Measurements from ENCODE around the gene PIGU. TPM values are rescaled to one million over a fixed set of nuclear protein-coding genes. Genes with fewer than 3 reads are reported as not detected.
"Not testable (repeated sequence)": the region's sequence is repeated elsewhere in the genome, so short reads cannot be mapped to it uniquely, and the experiment has no call there.

PIGU gene
- total RNA-seq, 2 donors from 2014 or later, result 20.7 to 25.2 TPM

DNA sequence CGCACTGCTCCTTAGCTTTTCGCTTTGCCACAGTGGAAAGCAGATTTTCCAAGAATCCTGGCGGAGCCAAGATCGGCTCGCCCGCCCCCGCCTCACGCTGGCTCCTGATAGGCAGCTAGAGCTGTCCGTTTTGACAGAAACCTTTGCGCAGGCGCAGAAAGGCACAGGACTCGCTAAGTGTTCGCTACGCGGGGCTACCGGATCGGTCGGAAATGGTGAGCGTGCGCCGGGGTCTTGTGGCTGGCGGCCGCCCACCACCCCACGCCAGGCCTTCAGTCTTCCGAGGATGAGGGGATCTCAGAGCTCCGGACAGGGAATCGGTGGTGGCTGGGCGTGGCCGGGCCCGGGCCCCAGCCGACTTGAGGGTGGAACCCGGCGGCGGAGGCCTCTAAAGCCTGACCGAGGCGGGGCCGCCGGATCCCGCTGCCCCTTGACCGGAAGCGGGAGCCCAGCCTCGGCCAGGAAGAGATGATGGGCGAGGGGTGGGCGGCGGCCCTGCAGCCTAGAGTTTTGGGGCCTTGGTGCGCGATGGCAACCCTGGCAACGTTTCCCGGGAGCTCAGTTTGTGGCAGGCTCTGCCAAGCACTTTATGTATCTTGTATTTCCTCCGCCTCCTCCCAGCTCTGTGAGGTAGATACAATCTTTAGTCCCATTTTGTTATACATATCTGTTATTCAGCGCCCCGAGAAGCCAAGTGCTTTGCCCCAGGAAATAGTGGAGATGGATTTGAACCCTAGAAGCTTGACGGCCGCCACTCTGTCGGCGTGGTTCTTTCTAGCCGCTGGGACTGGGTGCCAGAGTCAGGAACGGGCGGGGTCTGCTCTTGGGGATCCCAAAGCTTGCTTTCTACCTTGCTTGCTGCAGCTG lies 160.4 kb downstream of the PIGU start, which contains the start of gene DYNLRB1:
Gene DYNLRB1, plus strand, starts transcription at position 176 of the 867 bp plus-strand sequence. Its CDS starts 37 bp downstream, at position 213.
- Mint-ChIP-seq H3K27me3 (ENCODE audit: low read depth) (no peaks in the 10 kb centered on the region), H3K27ac (peak within 1 kb of the TSS; percentile 99), H3K4me1 (ENCODE audit: low read depth) (peaks cover 38% of the 10 kb centered on the region), H3K9me3 (no peaks in the 10 kb centered on the region), H3K36me3 (ENCODE audit: insufficient read depth in 2 of 2) (peaks cover 0 to 10% of the 10 kb centered on the region in 2 donors), H3K4me3 (peak within 1 kb of the TSS; percentile 98 to 99)
- peak; percentile 96 to 97 for DNase-seq
- peak; percentile 86 to 87 for ATAC-seq (replicated peaks in 1 of 2)

DNA sequence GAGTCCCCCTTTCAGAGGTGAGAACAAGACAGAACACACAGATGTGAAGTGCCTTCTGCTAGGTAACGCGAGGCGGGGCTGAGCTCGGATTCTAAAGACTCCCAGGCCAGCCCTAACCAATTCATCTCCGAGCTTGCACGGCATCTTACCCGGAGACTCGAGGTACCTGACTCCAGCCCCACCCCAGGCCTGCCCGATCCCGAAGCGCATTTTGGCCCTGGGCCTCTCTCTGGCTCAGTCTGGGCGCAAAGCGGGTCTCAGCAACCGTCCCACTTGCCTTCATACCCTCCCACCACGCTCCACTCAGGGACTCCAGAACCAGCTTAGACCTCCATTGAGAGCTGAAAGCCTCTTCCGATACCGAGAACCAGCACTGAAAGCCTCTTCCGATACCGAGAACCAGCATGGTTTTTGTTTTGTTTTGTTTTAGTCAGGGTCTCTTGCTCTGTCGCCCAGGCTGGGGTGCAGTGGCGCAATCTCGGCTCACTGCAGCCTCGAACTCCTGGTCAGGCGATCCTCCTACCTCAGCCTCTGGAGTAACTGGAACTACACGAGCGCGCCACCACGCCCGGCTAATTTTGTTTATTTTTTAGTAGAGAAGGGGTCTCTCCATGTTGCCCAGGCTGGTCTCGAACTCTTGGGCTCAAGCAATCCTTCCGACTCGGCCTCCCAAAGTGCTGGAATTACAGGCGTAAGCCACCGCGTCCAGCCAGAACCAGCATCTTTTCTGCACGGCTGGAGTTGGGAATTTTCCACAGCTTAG lies 161.2 kb downstream of the PIGU start:
- H3K4me1 Mint-ChIP-seq (ENCODE audit: low read depth), result peaks cover 30% of the 10 kb centered on the region
- peaks cover 0 to 10% of the 10 kb centered on the region in 2 donors for H3K36me3 Mint-ChIP-seq (ENCODE audit: insufficient read depth in 2 of 2)
- DNase-seq (peak; percentile 76 to 78), ATAC-seq (replicated peaks in 1 of 2) (peak; percentile 65 to 70)
- H3K9me3 Mint-ChIP-seq, result no peaks in the 10 kb centered on the region
- no peaks in the 10 kb centered on the region for H3K27me3 Mint-ChIP-seq (ENCODE audit: low read depth)
- peak overlapping the region; percentile 99 for H3K27ac Mint-ChIP-seq
- peak overlapping the region; percentile 98 to 99 for H3K4me3 Mint-ChIP-seq

DNA sequence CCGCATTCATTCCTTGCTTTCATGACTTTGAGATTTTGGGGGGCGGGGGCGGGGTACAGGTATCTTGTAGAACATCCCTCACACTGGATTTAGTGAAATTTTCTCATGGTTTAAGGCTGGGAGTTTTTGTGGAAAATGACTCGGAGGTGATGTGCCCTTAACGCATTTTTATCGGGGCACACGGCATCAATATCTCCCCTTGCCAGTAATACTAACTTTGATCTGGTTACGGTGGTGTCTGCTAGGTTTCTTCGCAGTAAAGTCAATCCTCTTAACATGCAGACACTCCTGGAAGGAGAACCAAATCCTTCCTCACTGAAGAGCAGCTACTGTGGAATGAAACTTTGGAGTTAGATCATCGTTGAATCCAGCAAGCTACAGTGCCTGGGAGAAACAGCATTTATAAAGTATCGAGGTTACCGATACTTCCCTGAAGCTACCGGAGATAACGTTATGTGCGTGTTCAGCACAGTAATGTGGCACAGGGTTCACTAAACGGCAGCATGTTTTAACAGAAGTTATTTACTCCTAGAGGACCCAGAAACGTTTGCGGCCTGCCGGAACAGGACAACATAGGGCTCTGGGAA lies 161.9 kb downstream of the PIGU start:
- H3K4me3 Mint-ChIP-seq, result peak overlapping the region; percentile 98 to 99

DNA sequence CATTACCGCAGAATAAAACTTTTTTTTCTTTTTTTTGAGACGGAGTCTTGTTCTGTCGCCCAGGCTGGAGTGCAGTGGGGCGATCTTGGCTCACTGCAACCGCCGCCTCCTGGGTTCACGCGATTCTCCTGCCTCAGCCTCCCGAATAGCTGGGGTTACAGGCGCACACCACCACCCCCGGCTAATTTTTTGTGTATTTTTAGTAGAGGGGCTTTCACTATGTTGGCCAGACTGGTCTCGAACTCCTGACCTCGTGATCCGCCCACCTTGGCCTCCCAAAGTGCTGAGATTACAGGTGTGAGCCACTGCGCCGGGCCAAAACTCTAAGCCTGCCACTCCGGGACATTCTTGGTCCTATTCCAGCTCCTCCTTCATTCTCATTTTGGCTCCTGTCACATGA lies 162.9 kb downstream of the PIGU start:
- H3K4me1 Mint-ChIP-seq (ENCODE audit: low read depth), result peaks cover 28% of the 10 kb centered on the region
- not testable (repeated sequence) for H3K36me3 Mint-ChIP-seq (ENCODE audit: insufficient read depth in 2 of 2); ATAC-seq (replicated peaks in 1 of 2); H3K27ac Mint-ChIP-seq; H3K9me3 Mint-ChIP-seq; H3K27me3 Mint-ChIP-seq (ENCODE audit: low read depth); H3K4me3 Mint-ChIP-seq; DNase-seq

More for the DNA sequence above, 161.9 kb downstream of the PIGU start:
- peak; percentile 16 to 18 for ATAC-seq (replicated peaks in 1 of 2)
- no peaks in the 10 kb centered on the region for H3K9me3 Mint-ChIP-seq
- peak overlapping the region; percentile 99 for H3K27ac Mint-ChIP-seq
- H3K36me3 Mint-ChIP-seq (ENCODE audit: insufficient read depth in 2 of 2), result peaks cover 0 to 7% of the 10 kb centered on the region in 2 donors
- no peak for DNase-seq
- peaks cover 28% of the 10 kb centered on the region for H3K4me1 Mint-ChIP-seq (ENCODE audit: low read depth)
- H3K27me3 Mint-ChIP-seq (ENCODE audit: low read depth), result no peaks in the 10 kb centered on the region

DNA sequence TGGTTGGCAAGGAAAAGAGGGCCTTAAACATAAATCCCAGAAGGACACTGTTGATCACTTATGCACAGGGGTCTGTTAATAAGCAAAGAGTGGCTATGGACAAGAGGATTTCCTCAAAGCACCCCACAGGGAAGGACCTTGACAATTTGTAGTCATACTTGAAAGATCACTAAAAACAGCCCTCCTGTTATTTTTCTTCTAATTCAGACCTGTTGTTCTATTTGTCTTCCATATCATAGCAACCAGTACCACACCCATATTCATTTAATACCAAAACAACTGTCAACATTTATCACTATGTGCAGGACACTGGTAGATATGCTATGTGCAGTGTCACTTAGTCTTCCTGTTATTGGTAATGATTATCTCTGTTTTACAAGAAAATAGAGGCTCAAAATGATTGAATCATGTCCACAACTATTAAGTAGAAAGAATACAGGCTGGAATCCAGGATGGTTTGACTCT lies 163.9 kb downstream of the PIGU start:
- ATAC-seq (replicated peaks in 1 of 2), result no peak
- Mint-ChIP-seq H3K4me1 (ENCODE audit: low read depth) (peaks cover 18% of the 10 kb centered on the region), H3K36me3 (ENCODE audit: insufficient read depth in 2 of 2) (peaks cover 0 to 5% of the 10 kb centered on the region in 2 donors), H3K4me3 (no peak overlapping the region), H3K9me3 (no peaks in the 10 kb centered on the region), H3K27ac (no peak overlapping the region), H3K27me3 (ENCODE audit: low read depth) (no peaks in the 10 kb centered on the region)
- DNase-seq, result no peak

DNA sequence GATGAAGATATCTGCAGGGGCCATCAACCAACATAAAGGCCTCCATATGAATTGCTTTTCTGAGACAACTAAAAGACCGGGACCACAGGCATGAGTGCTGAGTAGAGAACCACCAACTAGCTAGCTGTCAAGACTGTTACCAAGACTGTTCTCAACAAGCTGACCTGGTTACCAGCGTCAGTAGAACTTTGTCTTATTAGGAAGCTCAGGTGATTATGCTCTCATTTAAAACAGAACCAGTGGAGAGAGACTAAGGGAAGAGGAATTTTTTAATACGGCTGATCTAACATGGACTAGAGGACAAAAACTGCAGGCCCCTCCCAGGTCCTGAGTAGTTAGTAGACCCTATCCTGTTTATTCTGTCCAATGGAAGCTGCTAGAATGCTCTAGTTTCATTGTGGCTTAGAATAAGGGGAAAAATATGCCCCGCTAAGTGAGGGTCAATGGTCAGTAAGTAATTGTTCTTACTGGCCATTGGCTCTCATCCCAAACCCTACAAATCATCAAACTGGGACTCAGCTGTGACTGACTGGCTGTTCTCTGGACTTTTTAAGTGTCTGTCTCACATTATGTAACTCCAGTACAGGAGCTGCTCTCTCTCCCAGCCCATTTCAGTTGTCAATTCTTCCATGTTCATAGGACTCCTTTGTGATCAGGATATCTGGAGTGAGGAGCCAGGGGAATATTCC lies 164.5 kb downstream of the PIGU start:
- H3K4me3 Mint-ChIP-seq, result no peak overlapping the region
- ATAC-seq (replicated peaks in 1 of 2) (no peak), DNase-seq (no peak)
- H3K9me3 Mint-ChIP-seq, result no peaks in the 10 kb centered on the region
- H3K4me1 Mint-ChIP-seq (ENCODE audit: low read depth), result peaks cover 13% of the 10 kb centered on the region
- no peaks in the 10 kb centered on the region for H3K27me3 Mint-ChIP-seq (ENCODE audit: low read depth)
- peaks cover 0 to 7% of the 10 kb centered on the region in 2 donors for H3K36me3 Mint-ChIP-seq (ENCODE audit: insufficient read depth in 2 of 2)
- peak overlapping the region; percentile 7 for H3K27ac Mint-ChIP-seq

DNA sequence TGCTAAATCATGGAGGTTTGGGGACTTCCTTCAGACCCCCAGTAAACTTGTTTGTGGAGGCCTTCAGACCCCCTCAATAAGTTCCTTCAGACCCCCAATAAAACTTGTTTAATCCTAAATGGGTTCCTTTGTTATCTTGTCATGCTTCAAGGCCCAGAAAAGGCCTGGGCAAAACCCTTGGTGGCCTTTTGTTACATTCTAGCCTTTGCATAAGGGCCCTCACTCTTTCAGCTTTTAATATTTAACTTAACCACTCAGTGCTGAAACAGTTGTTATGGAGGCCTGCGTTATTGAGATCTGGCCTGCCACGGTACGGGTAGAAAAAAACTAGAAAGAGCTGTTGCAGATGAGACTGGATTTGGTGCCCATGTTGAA lies 165.0 kb downstream of the PIGU start:
- no peaks in the 10 kb centered on the region for H3K27me3 Mint-ChIP-seq (ENCODE audit: low read depth)
- H3K36me3 Mint-ChIP-seq (ENCODE audit: insufficient read depth in 2 of 2), result peaks cover 0 to 7% of the 10 kb centered on the region in 2 donors
- H3K4me1 Mint-ChIP-seq (ENCODE audit: low read depth), result peaks cover 13% of the 10 kb centered on the region
- ATAC-seq (replicated peaks in 1 of 2) (no peak), DNase-seq (no peak)
- H3K9me3 Mint-ChIP-seq, result no peaks in the 10 kb centered on the region
- H3K4me3 Mint-ChIP-seq, result no peak overlapping the region
- H3K27ac Mint-ChIP-seq, result peak overlapping the region; percentile 7

DNA sequence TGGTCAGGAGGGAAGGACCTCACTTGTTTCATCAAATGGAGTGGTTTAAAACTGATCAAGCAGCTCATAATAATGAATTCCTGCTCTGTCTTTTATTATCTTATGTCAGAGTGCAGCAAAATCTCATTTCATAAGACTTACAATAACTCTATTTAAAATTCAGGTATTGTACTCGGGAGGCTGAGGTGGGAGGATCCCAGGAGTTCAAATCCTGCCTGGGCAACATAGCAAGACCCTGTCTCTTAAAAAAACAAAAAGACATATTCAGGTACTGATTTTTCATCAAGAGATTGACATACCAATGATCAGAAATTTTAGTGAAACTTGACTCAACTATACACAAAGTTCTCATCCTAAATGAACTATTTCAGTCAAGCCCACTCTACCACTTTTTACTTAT lies 166.3 kb downstream of the PIGU start:
- H3K4me3 Mint-ChIP-seq, result no peak overlapping the region
- no peak overlapping the region for H3K27ac Mint-ChIP-seq
- no peak for ATAC-seq (replicated peaks in 1 of 2)
- H3K9me3 Mint-ChIP-seq, result no peaks in the 10 kb centered on the region
- H3K36me3 Mint-ChIP-seq (ENCODE audit: insufficient read depth in 2 of 2), result peaks cover 0 to 6% of the 10 kb centered on the region in 2 donors
- H3K4me1 Mint-ChIP-seq (ENCODE audit: low read depth), result peaks cover 13% of the 10 kb centered on the region
- no peak for DNase-seq
- H3K27me3 Mint-ChIP-seq (ENCODE audit: low read depth), result no peaks in the 10 kb centered on the region

Other genes starting within 250 kb of the PIGU start
- gene DYNLRB1, start 160.7 kb downstream of the PIGU start, total RNA-seq, result 10 to 100 TPM; 70.5 to 75.9 TPM
- gene MAP1LC3A, start 118.4 kb downstream of the PIGU start, total RNA-seq, result 1 to 10 TPM; 3.7 to 5.2 TPM
- gene TP53INP2, start 27.3 kb upstream of the PIGU start, total RNA-seq, result 10 to 100 TPM in 1 of 2 donors, 1 to 10 TPM in 1; 9.9 to 10.2 TPM
- 10 to 100 TPM; 28.9 to 34.9 TPM for gene NCOA6, start 148.6 kb upstream of the PIGU start, total RNA-seq
- gene GGT7, start 195.8 kb upstream of the PIGU start, total RNA-seq, result 10 to 100 TPM; 20.8 to 23.1 TPM
- 10 to 100 TPM; 61.1 to 78.2 TPM for gene ACSS2, start 199.5 kb upstream of the PIGU start, total RNA-seq

Measured in activated T-cell treated with anti-CD3 and anti-CD28 coated beads, Interleukin-2, amount 50 U/mL, for 72 hours (primary cell).